Measurements from ENCODE around the gene IBA57.
A peak's percentile ranks its signal among the peaks of the same experiment; 100 is the strongest.

Gene IBA57

DNA sequence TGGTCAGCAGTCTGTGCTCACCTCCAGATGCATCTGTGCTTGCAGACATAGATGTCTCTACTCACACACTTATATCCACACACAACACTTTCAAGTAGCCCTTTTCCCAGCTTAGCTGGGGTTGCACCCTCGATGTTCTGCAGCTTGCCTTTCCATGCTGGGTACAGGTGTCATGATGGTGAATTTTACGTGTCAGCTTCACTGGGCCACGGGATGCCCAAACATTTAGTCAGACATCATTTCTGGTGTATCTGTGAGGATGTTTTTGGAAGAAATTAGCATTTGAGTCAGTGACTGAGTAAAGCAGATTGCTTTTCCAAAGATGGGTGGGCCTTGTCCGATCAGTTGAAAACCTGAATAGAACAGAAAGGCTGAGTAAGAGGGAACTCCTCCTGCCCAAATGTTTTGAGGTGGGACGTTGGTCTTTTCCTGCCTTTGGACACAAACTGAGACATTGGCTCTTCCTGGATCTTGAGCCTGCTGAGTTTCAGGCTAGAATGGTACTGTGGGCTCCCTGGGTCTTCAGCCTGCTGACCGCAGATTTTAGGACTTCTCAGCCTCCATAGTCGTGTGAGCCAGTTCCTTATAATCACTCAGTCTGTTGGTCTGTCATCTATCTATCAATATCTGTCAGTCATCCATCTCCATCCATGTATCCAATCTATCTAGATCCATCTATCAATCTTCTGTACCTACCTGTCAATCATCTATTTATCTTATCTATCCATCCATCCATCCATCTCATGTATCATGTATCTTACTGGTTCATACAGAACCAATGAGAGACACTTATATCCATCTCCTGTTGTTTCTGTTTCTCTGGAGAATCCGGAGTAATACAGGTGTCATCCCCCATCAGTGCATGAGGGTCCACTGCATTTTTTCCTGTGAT is 29.6 kb downstream of the IBA57 start:
- no peak for DNase-seq

- no peak for DNase-seq
These were observed 32.0 kb downstream of the IBA57 start for GRCh38 chr1:228197555-228198147.

DNA sequence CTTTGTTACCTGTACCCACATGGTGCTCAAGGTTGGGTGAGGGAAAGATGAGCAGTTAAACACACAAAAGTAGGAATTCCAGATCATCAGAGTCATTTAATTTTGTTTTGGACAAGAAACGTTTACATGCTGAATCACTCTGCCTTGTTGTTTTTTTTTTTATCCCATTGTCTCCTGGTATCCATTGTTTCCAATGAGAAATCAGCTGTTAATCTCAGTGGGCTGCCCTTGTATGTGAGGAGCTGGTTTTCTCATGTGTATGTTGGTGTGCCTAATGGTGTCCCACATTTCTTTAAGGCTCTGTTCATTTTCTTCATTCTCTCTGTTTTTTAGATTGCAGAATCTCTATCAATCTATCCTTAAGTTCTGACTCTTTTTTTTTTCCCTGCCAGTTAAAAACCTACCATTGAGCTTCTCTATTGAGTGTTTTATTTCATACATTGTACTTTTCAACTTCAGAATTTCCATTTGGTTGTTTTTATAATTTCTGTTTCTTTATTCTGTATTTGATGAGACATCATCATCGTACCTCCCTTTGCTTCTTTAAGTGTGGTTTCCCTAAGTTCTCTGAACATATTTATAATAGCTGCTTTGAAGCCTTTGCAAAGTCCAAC is 33.5 kb downstream of the IBA57 start:
- no peak for DNase-seq

DNA sequence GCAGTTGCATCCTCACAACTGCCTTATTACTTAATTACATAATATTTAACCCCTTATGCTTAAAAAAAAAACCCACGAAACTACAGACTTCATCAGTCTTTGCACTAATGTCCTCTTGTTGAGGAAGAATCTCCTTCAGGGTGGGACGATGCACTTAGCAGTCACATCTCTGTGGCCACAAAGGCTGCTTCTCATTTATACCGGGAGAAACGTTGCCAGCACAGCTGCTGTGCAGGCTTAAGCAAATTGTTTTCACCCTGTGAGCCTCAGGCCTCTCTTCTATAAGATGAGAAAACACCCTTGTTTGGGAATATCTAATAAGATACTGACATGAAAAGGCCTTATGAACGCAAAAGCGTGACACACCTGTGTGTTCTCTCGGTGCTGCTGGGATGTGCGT is 39.4 kb downstream of the IBA57 start:
- DNase-seq, result no peak

DNA sequence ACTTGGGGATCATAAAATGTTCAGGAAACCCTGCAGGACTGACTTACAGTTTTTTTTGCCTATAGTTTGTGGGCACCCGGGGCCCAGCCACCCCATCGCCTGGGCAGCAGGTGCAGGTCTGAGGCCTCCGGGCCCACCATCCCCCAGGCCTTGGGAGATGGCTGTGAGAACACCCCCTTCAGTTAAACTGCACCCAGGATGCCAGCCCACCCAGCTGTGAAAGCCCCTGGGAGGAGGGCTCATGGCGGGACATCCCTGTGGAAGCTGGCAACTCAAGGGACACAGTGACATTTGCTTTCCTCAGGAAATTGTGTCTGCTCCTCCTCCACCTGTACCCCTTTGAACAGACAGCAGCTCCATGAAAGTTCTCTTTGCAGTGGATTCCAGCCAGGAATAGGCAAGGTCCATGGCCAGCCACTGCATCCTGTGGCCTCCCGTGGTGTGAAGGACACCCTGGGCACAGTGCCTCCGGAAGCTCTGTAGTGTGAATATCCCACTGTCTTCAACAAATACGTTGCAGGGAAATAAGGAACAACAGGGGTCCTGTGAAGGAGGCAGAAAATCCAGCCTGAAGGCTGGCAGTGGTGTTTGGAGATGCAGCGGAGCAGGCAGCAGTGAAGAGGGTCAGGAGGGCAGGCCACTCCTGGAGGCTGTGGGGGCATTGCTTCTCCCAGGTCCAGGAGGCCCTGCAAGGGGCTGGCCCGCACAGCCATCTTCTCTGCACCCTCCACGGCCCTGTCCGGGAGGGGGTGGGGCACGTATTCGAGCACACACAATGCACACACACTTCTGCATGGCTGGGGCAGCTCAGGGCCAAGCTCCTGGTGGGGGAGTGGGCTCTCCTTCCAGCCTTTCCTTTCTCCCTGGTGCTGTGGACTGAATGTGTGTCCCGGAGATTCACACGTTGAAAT is 40.2 kb downstream of the IBA57 start:
- DNase-seq, result no peak

DNA sequence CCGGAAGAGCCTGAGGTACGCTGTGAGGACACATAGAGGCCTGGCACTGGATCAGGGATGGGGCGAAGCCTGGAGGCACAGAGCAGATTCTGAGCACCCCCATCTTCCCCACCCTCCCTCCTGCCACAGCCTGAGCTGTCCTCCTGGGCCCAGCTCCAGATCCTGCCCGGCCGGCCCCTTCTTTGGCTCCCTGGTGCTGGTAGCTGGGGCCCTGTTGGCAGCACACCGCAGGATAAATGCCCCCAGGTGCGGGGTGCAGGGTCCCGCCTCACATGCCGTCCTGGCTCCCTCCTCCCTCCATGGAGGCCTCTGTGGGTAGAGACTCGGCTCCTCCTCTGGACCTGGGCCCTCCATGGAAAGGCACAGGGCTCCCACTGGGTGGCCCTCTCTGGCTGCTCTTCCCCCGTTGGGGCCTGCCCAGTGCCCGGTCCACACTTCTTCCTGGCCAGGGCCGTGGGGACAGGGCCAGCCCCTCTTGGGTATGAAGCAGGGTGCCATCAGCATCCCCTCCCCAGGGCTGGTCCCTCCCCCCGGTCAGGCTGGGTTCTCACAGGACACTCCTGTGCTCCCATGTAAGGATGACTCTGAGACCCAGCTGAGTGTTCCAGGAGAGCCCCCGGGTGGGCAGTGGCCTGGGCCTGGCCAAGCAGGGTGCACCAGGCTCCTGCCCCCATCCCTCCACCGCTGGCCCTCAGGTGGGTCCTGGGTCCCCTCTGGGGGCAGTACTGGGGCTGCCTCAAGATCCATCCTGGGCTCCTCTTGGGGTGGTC is 41.2 kb downstream of the IBA57 start:
- no peak for DNase-seq

GRCh38 chr1:228207381-228207810 is 41.8 kb downstream of the IBA57 start:
- DNase-seq, result no peak

DNA sequence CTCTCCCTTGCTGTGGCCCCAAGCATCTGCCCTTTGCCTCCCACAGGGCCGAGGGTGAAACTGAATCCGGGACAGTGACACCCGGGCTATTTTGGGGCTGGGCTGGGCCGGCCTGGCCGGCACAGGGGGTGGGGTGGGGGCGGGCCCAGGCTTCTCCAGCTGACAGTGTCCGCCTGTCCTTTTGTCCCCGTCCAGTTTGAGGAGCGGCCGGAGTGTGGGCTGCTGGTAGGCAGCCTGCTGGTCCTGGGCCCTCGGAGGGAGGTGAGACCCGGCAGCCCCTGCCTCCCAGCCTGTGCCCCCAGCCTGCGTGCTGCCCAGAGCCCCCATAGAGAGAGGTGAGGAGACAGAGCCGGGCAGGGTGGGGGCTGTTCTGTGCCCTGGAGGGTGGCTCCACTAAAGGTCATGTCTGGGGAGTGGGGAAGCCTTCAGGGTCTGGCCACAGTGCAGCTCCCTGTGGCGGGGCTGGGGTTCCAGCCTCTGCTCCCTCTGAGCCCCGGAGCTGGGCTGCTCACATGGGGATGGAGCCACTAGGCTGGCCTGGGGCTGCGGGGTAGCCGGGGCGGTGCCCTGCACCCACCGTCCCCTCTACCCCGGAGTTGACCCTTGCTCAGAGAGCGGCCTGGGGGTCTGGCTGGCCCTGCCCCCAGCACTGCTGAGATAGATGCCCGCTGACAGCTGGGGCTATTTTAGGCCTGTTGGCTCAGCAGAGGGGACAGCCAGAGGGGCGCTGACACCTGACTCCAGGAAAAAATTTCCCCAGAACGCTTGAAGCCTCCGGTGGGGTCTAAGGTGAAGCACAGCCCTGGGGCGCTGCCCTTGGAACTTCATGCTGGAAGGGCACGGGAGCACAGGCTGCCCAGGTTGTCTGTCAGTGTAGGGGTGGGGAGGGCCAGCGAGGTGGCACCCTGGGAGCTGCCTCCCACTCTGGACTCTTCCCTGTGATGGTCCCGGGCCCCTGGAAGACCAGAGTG is 42.5 kb downstream of the IBA57 start, which contains the start of gene OBSCN:
Gene OBSCN (plus strand): TSS at position 194 of the 971 bp plus-strand sequence. CDS start 3,740 bp downstream, outside the sequence.
- DNase-seq, result no peak

GRCh38 chr1:228208831-228209551 is 43.4 kb downstream of the IBA57 start:
- DNase-seq, result no peak

DNA sequence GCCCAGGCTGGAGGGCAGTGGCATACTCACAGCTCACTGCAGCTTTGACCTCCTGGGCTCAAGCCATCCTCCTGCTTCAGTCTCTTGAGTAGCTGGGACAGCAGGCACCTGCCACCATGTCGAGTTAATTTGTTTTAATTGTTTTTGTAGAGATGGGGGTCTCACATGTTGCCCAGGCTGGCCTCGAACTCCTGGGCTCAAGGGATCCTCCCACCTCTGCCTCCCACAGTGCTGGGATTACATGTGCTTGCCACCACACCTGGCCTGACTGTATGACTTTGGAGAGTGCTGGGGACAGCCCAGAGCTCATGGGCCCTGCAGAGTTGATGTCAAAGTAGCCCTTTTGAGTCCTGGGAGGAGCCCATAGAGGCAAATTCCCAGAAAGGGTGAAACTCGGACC is 44.1 kb downstream of the IBA57 start:
- no peak for DNase-seq

GRCh38 chr1:228210076-228210651 is 44.6 kb downstream of the IBA57 start:
- no peak for DNase-seq

DNA sequence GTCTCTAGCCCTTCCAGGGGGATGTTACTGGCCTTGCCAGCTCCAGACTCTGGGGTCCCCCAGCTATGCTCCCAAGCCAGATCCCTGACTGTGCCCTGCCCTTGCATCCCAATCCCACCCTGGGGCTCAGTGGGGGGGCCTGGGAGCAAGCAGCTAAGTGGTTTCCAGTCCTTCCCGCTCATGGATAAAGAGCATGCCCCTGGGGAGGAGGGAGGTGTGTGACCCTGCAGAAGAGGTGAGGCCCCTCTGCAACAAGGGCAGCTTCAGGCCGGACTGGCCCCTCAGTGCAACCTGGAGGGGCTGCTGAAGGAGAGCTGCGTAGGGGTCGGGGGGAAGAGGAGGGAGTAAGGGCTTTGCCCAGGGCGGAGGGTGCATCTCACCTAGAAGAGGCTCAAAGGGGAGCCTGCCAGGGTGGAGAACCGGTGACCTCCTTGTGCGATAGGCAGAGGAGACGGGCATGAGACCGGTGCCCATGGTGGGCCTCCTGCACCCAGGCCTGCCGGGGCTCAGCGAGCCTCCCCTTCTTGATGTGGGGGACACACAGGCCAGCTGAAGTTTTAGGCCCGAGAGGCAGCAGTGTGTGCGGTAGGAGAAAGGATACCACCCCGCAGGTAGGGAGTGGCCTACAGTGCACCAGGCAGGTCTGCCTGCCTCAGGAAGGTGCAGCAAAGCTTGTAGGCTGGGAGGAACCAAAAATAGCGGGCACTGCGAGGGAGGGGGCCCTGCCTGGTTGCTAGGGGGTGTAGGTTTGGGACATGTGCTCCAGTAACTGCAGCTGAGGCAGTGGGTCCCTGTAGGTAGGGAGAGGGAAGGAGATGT is 45.3 kb downstream of the IBA57 start:
- no peak for DNase-seq

GRCh38 chr1:228211531-228212414 is 46.2 kb downstream of the IBA57 start:
- no peak for DNase-seq

- DNase-seq, result no peak
These were observed 46.9 kb downstream of the IBA57 start for GRCh38 chr1:228212415-228212965.

DNA sequence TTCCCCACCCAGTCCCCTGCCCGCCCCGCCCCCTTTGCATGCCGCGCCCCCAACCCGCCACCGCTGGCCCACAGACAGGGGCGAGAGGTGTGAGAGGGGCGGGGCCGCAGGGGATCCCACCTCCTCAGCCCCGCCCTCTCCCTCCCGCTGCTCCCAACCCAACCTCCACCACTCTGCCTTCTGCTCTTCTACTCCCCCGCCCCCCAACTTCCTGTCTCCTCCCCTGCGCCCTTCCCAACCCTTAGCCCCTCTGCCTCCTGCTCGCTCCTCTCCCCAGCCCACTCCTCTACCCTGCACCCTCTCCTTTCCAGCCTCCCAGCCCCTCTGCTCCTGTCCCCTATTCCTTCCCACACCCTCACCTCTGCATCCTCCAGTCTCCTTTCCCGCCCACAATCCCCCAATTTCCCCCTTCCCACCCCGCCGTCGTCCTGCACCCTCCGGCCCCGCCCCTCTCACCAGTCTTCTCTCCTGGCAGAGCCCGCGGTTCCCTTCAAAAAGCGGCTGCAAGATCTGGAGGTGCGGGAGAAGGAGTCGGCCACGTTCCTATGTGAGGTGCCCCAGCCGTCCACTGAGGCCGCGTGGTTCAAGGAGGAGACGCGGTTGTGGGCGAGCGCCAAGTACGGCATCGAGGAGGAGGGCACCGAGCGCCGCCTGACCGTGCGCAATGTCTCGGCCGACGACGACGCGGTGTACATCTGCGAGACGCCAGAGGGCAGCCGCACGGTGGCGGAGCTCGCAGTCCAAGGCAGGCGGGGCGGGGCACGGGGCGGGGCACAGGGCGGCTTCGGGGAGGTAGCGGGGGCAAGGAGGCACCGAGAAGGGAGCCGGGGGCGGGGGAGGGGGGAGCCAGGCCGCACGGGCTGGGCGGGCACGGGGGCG is 47.6 kb downstream of the IBA57 start:
- peak; percentile 85 for DNase-seq

Measured in effector CD8-positive, alpha-beta T cell (primary cell).